ENCODE data around the gene MAN2A2.
A peak's percentile ranks its signal among the peaks of the same experiment; 100 is the strongest.
"Not testable (repeated sequence)": the region's sequence is repeated elsewhere in the genome, so short reads cannot be mapped to it uniquely, and the experiment has no call there.

MAN2A2 gene

GRCh38 chr15:90921887-90922286 is 18.8 kb downstream of the MAN2A2 start:
- no peak for DNase-seq (ENCODE audit: low spot score)

DNA sequence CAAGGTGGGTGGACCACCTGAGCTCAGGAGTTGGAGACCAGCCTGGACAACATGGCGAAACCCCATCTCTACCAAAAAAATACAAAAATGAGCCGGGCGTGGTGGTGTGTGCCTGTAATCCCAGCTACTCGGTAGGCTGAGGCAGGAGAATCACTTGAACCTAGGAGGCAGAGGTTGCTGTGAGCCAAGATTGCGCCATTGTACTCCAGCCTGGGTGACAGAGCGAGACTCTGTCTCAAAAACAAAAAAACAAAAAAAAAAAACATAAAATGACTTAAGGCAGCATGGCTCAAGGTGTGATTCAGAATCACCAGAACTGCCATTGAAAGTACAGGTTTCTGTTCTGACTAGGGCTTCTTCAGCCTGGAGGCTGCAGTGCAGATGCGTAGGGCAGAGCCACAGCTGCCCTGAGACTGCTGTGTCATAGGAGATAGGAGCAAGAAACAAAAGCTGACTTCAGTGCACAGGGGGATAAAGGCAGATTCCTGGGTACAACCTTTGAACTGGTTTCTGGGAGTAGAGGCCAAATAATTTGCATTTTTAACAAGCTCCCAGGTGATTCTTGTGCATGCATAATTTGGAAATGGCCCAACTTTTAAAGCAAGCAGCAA is 19.7 kb downstream of the MAN2A2 start:
- DNase-seq (ENCODE audit: low spot score), result not testable (repeated sequence)

- DNase-seq (ENCODE audit: low spot score), result no peak
Observed at GRCh38 chr15:90924375-90924774, 21.3 kb downstream of the MAN2A2 start.

GRCh38 chr15:90926766-90927165 is 23.7 kb downstream of the MAN2A2 start:
- not testable (repeated sequence) for DNase-seq (ENCODE audit: low spot score)

DNA sequence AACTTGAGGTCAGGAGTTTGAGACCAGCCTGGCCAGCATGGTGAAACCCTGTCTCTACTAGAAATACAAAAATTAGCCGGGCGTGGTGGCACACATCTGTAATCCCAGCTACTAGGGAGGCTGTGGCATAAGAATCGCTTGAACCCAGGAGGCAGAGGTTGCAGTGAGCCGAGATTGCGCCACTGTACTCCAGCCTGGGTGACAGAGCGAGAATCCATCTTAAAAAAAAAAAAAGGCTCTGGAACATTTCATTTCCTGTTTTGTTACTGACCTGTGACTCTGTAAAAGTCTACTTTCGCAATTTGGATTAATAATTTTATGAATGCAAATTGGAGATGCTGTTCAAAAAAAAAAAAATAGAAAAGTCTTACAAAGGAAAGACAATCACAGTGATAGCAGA is 25.0 kb downstream of the MAN2A2 start:
- DNase-seq (ENCODE audit: low spot score), result not testable (repeated sequence)

GRCh38 chr15:90929246-90930019 is 26.3 kb downstream of the MAN2A2 start:
- DNase-seq (ENCODE audit: low spot score), result no peak

- peak; percentile 61 for DNase-seq (ENCODE audit: low spot score)
Observed at GRCh38 chr15:90930861-90931574, 27.9 kb downstream of the MAN2A2 start.

- no peak for DNase-seq (ENCODE audit: low spot score)
Observed at GRCh38 chr15:90931575-90931827, 28.4 kb downstream of the MAN2A2 start.

GRCh38 chr15:90931828-90932659 is 28.9 kb downstream of the MAN2A2 start, which contains the start of gene HDDC3:
TSS of gene HDDC3 (minus strand) at chr15:90932549. CDS start at chr15:90932540, 9 bp downstream.
- peak; percentile 89 for DNase-seq (ENCODE audit: low spot score)

DNA sequence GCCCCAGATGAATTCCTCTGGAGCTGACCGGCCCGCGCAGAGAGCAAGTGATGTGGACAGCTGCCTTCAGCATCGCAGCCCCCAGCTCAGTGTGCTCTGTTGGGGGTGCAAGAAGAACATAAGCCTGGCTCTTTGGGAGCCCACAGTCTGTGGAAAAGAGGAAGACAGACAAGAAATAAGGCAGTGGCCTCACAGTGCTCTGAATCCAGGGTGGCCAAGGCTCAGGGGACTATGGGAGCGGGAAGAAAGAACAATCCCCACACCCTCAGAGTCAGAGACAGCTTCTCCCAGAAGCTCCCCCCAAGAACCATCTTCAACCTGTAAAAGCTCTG is 29.5 kb downstream of the MAN2A2 start:
- no peak for DNase-seq (ENCODE audit: low spot score)

DNA sequence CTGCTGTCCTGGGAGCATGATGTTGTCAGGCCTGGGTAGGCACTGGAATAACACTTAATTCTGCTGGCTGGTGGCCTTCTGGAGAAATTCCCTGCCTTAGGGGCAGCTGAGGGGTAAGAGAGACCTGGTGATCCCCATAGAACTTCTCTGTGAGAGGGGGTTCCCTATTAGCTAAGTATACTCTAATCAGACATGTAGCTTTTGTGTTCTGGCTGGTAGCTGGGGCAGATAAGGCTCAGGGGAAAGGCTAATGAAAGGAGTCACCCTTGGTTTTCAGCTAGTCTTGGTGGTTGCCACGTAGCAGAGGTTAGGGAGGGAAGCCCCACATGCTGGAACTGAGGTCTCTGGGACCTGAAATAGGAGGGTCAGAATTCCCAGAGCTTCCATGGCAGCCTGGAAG is 30.2 kb downstream of the MAN2A2 start:
- DNase-seq (ENCODE audit: low spot score), result no peak

GRCh38 chr15:90934256-90934948 is 31.3 kb downstream of the MAN2A2 start:
- peak; percentile 90 for DNase-seq (ENCODE audit: low spot score)

- DNase-seq (ENCODE audit: low spot score), result peak; percentile 92
Observed at GRCh38 chr15:90934949-90935751, 32.0 kb downstream of the MAN2A2 start, which contains the start of gene UNC45A. TSS of gene UNC45A (plus strand) at chr15:90935285. CDS start at chr15:90935325, 40 bp downstream.

GRCh38 chr15:90936823-90937222 is 33.7 kb downstream of the MAN2A2 start:
- no peak for DNase-seq (ENCODE audit: low spot score)

GRCh38 chr15:90938261-90938660 is 35.2 kb downstream of the MAN2A2 start:
- no peak for DNase-seq (ENCODE audit: low spot score)

GRCh38 chr15:90939756-90940155 is 36.7 kb downstream of the MAN2A2 start:
- no peak for DNase-seq (ENCODE audit: low spot score)

GRCh38 chr15:90941038-90941437 is 37.9 kb downstream of the MAN2A2 start:
- DNase-seq (ENCODE audit: low spot score), result no peak

DNA sequence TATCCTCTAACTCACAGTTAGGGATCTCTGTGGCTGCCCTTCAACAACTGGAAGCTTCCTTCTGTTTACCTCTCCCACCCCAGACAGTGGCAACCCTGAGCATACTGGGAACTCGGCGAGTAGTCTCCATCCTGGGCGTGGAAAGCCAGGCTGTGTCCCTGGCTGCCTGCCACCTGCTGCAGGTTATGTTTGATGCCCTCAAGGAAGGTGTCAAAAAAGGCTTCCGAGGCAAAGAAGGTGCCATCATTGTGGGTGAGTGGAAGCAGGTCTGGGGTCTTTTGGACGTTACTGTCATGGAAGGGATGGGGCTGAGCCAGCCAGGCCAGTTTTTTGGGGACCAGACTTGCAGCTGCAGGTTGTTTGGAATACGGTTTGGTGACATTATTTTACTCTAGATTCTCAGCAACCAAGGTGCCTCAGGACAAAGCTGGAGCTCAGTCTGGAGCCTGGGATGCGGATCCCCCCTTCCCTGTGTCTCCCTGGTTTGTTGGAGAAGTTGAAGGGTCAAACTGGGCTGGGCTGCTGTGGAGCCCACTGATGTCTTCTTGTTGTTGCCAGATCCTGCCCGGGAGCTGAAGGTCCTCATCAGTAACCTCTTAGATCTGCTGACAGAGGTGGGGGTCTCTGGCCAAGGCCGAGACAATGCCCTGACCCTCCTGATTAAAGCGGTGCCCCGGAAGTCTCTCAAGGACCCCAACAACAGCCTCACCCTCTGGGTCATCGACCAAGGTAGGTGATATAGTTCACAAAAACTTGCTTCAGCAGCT is 39.4 kb downstream of the MAN2A2 start:
- no peak for DNase-seq (ENCODE audit: low spot score)

DNA sequence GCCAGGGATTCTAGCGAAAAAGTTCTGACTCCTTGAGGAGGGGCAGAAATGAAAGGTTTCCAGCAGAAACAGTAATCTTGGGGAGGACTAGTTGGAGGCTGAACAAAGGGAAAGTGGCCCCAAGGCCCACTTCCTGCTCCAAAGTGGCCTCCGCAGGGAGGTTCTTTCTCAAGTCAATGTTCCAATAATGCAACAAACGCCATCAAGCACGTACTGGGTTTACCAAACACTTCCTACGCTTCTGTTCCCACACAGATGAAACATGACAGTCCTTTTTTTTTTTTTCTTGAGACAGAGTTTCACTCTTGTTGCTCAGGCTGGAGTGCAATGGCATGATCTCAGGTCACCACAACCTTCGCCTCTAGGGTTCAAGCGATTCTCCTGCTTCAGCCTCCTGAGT is 42.0 kb downstream of the MAN2A2 start:
- no peak for DNase-seq (ENCODE audit: low spot score)

DNA sequence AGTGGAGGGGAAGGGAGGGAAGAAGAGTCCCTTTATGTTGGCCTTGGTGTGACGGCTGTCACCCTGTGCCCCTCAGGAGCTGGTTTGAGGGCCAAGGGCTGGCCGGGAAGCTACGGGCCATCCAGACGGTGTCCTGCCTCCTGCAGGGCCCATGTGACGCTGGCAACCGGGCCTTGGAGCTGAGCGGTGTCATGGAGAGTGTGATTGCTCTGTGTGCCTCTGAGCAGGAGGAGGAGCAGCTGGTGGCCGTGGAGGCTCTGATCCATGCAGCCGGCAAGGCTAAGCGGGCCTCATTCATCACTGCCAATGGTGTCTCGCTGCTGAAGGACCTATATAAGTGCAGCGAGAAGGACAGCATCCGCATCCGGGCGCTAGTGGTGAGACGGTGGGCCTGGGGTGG is 43.4 kb downstream of the MAN2A2 start:
- no peak for DNase-seq (ENCODE audit: low spot score)
